ENCODE results near the gene TBC1D20.
"Not testable (repeated sequence)": the region's sequence is repeated elsewhere in the genome, so short reads cannot be mapped to it uniquely, and the experiment has no call there.

The TBC1D20 gene

DNA sequence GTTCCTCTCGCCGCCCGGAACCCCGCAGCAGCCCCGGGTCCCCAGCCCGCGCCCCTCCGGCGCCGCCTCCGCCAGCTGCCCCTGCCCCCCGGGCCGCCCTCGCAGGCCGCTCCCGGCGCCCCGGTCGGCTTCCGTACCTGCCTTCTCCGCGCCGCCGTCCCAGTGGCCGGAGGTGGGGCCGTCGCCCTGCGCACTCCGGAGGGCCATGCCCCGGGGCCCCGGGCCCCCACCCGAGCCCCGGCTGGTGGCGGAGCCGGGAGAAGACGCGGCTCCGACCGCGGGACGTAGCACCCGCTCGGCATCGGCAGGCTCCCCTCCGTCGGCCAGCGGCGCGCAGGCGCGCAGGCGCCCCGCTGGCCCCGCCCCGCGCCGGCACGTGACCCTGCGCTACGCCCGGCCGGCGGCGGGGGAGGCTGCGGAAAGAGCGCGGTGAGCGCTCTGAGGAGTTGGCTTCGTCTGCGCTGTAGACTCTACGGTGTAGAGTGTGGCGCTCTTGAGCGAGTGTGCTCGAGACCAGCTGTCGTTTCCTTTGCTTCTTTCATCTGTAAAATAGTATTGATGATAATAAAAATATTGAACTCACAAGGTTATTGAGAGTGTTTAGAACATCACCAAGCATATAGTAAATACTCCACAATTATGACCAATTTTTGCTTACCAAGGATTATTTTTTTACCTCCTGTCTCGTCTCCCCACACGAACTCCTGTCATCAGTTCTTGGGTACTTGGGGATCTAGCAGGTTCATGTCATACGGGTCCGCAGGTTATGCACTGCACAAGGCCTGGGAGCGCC, at the start of gene TBC1D20:
Gene TBC1D20, minus strand, starts transcription at position 335 of the 793 bp plus-strand sequence. Its CDS starts 128 bp downstream, at position 207.
- DNase-seq: peak; percentile 70

GRCh38 chr20:510328-511057, 48.2 kb upstream of the TBC1D20 start:
- DNase-seq: not testable (repeated sequence)

- DNase-seq: not testable (repeated sequence)
Measured at GRCh38 chr20:508364-508787, 46.0 kb upstream of the TBC1D20 start.

DNA sequence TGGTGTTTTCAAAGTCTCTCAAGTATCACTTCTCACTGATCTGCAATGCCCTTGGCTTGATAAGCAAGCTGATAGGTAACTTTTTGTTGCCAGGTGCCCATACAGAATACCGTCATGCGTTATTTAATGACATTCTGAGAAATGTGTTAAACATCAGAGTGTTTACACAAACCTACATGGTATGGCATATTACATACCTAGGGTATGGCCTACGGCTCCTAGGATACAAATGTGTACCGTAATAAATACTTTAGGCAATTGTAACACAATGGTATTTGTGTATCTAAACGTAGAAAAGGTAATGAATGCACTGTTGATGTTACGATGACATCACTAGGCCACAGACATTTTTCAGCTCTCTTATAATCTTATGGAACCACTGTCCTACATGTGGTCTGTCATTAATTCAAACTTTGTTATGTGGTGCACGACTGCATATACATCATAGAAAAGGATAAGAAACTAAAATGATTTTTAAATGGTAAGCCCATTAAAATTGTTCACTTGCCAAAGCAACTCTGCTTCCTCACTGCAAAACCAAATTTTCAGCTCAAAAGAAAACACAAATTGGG, 45.5 kb upstream of the TBC1D20 start:
- no peak for DNase-seq

DNA sequence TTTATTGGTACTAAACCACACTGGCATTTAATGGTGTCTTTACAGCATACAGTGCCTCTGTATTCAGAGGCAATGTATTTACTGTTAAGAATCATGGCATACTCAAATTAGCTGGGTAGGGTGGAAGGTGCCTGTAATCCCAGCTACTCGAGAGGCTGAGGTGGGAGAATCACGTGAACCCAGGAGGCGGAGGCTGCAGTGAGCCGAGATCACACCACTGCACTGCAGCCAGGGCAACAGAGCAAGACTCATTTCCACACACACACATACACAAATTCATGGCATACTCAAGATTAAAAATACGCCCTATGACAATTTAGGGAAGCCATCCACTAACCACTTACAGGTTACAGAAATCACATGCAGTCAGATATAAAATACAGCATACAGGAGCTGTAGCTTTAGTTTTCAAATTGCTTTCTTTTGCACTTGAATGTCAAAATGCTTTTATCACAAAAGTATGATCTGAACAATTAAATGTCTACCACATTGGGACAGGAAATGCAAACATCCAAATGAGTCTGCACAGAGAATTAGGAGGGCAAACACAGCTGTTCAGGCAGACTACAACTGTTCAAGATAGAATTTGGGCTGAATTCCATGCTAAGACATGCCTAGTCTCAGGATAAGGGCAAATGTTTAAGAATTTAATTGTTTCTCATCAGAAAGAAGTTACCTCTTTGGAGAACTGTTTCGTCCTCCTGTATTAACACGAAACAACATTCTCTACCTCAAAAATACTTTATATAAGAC, 44.8 kb upstream of the TBC1D20 start:
- DNase-seq: no peak

- DNase-seq: no peak
Measured at GRCh38 chr20:504632-505075, 42.3 kb upstream of the TBC1D20 start.

DNA sequence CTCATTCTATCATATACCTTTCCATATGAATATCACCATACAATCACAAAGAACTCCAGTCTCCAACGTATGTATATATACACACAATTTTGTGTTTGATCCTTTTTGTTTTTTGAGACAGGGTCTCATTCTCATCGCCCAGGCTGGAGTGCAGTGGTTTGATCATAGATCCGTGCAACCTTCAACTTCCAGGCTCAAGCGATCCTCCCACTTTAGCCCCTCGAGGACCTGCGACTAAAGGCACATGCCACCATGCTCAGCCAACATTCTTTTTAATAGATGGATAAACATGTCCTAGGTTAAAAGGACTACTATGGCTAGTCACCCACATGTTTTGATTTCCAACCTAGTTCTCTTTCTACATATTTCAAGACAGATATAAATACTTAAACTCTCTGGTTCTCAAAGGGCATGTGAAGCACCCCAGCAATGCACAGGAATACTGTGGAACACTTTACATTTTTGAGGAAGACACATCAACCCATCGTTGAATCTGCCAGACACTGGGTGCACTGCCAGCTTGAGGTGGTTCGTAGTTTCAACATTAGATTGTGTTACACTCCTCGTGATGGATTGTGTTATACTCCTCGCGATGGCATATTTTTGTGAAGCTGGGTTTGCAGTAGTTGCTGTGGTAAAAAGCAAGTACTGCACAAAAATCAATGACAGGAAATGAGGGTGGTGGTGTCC, 40.9 kb upstream of the TBC1D20 start:
- DNase-seq: no peak

DNA sequence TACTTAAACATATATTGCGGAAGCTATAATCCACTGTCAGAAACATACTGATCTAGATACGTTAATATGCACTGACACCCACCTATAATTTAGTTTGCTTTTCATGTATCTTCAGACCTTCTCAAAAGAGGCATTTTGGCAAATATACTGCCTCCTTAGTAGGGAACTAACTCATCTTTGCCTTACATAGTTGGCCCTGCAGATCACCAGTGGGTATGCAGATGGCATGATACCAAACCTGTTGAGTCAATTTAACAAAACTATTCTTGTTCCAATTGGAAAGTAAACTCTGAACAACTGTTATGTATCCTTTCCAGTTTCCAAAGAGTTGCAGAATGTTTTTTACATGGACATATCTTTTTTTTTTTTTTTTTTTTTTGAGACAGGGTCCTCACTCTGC, 35.6 kb upstream of the TBC1D20 start:
- no peak for DNase-seq

GRCh38 chr20:496126-496696, 33.9 kb upstream of the TBC1D20 start:
- no peak for DNase-seq

GRCh38 chr20:492159-492558, 29.8 kb upstream of the TBC1D20 start:
- DNase-seq: no peak

- DNase-seq: no peak
Measured at GRCh38 chr20:487655-488054, 25.3 kb upstream of the TBC1D20 start.

- DNase-seq: no peak
Measured at GRCh38 chr20:483815-484644, 21.7 kb upstream of the TBC1D20 start.

DNA sequence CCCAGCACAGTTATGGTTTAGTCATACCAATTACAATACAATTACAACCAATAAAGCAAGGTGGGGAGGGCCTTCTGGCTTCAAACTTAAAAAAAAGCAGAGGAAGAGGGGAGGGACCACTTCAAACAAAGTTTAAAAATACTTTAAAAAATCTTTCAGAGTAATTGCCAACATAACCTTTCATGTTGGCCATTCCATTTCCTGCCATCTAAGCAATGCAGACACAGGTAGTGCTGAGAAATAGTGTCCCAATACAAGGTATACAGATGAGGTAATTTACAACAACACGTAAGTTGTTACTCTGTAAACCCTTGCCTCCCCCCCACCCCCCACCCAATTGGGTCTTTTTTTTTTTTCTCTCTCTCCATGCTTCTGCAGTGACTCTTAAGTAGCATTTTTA, 18.8 kb upstream of the TBC1D20 start:
- DNase-seq: no peak

- no peak for DNase-seq
Measured at GRCh38 chr20:480044-480443, 17.7 kb upstream of the TBC1D20 start.

- no peak for DNase-seq
Measured at GRCh38 chr20:479487-479886, 17.2 kb upstream of the TBC1D20 start.

GRCh38 chr20:478949-479429, 16.7 kb upstream of the TBC1D20 start:
- peak; percentile 12 for DNase-seq

DNA sequence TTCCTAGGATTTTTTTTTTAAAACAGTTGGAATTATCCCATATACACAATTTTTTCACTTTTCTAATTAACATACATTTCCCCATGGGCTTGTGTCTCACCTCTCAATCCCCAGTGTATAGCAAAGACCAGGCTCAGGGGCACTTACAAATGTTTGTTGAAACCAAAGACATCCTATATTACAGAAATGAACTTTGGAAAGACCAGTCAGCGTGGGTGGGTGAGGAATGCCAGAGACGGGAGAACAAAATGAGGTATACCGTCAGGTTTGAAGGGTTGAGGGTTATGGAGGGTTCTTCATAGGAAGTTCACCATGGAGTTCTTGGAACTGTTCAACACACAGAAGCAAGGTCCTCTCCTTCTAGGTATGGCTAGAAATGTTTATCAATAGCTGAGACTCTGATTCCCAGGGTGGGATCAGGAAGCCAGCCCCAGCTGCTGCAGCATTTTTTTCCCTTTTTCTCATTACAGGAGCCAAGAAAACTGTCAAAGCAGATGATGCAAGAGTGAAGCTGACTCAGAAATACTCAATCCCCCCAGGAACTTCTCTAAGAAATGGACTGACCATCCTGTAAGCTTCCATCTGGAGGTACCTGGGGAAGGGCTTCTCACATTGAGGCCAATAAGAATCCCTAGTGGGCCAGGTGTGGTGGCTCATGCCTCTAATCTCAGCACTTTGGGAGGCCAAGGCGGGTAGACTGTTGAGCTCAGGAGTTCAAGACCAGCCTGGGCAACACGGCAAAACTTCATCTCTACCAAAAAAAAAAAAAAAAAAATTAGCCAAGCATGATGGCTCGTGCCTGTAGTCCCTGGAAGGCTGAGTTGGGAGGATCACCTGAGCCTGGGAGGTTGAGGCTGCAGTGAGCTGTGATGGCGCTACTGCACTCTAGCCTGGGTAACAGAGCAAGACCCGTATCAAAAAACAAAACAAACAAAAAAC, 15.9 kb upstream of the TBC1D20 start:
- no peak for DNase-seq

- not testable (repeated sequence) for DNase-seq
Measured at GRCh38 chr20:476561-477249, 14.4 kb upstream of the TBC1D20 start.
